GM18508 (cell line): ENCODE data around the gene ATP5IF1.

Experiments
- ATAC-seq: cut with Tn5 transposase; IDR thresholded peaks from one replicate; pipeline ENCODE4 v1.9.1; 2021; ENCODE audit warnings: moderate number of reproducible peaks; ENCODE audit not compliant: insufficient read depth, unreplicated experiment

The ATP5IF1 gene

DNA sequence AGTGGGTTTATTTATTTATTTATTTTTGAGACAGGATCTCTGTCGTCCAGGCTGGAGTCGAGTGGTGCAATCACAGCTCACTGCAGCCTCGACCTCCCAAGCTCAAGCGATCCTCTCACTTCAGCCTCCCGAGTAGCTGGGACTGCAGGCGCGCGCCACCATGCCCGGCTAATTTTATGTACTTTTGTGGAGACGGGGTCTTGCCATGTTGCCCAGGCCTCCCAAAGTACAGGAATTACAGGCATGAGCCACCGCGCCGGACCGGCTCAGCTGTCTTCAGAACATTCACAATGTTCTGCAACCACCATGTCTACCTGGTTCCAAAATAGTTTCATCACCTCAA is 2.7 kb upstream of the ATP5IF1 start:
- no peak for ATAC-seq

DNA sequence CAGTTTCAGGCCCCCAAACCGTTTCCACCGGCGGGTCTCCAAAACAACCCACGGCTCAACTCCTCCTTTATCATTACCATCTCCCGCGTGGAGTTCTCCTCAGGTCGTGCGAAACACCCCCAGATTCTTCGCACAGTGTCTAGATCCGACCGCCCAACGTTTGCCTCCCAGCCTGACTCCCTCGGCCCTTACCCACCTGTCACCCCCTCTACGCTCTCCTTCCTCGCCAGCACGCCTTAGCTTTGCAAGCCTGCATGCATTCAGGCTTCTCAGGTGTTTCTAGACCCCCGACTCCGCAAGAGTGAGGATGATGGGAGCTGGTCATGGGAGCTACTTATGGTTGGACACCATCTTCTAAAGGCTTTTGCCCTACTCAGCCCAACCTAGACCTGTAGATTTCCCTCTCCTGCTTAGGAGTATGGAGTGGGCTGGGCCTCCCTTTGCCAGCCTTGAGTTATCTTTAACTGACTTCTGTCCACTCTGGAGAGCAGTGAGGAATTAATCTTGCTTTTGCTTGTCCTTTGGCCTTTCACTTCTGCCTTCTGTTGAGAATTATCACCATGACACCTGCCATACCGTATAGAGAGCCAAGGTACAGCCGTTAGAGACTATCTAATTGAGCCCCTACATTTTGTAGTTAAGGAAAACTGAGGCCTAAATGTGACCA is 865 bp downstream of the ATP5IF1 start:
- ATAC-seq, result no peak

DNA sequence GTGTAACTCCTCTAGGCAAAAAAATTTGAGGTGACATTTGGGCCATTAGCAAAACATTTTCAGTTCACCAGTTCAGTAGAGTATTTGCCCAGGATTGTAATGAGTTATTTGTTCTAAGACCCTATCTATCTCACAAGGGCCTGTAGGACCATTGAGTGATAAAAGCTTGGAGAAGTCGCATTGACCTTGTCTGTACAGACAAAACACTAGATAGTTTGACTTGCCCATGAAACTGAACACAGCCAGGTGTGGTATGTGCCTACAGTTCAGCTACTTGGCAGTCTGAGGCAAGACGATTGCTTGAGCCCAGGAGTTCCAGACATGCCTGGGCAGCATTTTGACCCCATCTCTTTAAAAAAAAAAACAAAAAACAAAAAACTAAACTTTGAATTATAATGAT is 3.1 kb downstream of the ATP5IF1 start:
- no peak for ATAC-seq

DNA sequence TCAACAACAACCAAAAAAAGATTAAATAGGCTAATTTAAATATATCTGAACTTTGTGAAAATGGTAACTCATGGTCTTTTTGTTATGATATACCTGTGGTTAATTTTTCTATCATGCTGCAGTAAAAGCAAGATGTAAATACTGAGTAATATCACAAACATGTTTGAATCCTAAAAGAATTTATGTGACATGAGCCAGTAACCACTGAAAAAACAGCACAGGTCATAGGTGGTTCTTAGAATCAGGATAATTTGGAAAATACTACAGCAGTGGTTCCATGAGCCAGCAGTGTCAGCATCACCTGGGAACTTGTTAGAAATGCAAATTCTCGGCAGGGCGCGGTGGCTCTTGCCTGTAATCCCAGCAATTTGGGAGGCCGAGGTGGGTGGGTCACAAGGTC is 4.1 kb downstream of the ATP5IF1 start:
- no peak for ATAC-seq

DNA sequence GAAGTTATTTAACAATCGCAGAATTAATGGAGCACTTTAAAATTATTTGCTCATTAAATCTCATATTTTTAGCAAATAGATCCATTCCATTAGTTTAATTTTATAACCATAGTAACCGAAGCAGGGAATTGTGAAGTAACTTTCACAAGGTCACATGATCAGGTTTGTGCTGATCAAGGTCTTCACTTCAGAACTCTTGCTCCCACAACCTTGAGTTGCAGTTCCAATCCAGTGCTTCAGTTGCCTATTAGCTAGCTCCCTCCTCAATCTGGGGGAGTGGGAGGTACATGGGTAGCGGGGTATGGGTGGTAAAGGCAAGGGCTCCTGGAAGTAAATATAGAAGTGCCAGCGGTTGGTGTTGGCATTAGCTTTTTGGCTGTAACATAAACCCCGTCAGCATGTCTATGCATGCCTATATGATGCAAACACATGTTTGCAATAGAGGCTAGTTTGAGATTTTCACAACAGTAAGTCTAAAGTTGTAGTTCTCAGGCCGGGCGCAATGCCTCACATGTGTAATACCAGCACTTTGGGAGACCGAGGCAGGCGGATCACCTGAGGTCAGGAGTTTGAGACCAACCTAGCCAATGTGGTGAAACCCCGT is 5.8 kb downstream of the ATP5IF1 start:
- no peak for ATAC-seq

GRCh38 chr1:28243685-28244311 is 7.9 kb downstream of the ATP5IF1 start:
- no peak for ATAC-seq

DNA sequence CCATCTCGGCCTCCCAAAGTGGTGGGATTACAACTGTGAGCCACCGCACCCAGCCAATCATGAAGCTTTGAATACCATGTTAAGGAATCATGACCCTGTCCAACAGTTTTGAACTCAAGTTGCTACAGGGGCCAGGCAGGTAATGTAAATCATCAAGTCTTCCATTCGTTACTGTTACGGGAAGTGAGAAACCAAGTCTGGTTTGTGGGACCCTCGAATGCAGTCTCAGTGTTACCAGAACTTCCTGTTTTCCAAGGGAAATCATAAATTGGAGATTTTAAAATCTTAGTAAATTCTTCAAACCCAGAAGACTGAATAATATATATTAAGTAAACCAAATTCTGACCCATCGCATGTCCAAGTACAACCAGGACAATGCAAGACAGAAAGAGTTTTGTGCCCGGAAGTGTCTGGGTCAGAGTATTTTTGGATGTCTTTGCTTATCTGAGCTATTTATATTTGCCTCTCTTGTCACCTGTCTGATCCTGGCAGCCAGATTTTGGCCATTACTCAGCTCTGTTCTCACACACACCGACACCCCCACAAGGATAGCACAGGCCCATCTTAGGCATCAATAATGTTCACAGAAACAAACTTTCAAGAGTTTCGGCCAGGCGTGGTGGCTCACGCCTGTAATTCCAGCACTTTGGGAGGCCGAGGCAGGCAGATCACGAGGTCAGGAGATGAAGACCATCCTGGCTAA is 8.8 kb downstream of the ATP5IF1 start:
- ATAC-seq, result no peak

- ATAC-seq, result no peak
Observed at GRCh38 chr1:28246427-28246832, 10.5 kb downstream of the ATP5IF1 start.

- no peak for ATAC-seq
Observed at GRCh38 chr1:28247612-28248272, 11.8 kb downstream of the ATP5IF1 start.

GRCh38 chr1:28248273-28249012 is 12.5 kb downstream of the ATP5IF1 start:
- ATAC-seq, result no peak

DNA sequence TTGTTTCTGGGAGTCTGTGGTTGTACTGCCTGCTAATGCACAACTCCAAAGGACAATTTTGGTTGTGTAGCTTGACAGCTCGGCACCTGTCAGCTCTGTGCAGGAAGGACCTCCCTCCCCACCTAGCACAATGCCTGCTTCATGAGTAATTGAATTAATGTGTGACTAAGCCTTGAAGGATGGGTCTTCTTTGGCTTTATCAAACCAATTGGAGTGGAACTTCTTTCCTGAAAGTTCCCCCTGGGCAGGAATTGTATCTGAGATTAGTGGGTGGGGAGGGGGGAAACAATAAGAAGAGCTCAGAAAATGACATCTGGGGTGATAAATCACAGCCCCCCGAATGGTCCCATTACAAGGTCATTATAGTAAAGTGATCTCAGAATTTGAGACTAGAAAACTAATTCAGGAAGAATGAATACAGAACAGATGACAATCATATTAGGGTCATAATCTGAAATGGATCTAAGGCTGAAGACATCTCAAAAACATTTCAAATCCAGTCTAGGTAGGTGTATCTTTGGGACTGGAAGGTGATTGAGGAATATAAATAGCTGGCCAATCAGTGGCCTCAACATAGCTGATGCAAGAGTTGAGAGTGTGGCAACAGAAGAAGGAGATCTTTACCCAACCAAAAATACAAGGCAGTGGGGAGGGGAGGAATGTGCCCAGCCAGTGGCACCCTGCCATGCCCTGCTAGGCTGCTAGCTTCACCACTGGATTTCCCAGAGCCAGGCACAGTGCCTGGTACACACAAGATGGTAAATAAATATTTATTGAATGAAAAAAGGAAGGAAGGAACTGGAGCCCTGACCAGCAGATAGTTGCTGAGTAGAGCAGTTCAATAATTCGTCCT is 13.3 kb downstream of the ATP5IF1 start:
- ATAC-seq, result no peak

GRCh38 chr1:28249866-28250295 is 14.0 kb downstream of the ATP5IF1 start:
- ATAC-seq, result no peak

DNA sequence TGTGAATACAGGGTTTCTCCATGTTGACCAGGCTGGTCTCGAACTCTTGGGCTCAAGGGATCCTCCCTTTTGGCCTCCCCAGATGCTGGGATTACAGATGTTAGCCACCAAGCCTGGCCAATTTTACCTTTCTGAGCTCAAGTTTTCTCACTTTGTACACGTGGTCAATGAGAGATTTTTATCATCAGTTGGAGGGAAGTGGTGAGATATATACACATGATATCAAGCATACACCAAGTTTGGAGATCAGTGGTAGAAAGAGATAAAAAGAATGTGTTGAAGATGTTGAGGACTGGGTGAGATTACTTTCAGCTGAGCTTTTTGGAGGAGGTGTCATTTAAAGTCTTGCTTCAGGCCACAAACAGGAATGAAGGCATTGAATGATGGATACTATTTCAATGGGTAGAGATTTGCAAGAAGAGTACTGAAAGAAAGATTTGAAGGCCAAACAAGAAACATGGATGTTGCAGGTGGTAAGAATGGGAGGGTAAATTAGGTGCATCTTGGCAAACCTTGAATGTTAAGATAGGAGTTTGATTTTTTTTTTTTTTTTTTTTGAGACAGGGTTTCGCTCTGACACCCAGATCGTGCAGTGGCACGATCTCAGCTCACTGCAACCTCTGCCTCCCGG is 20.4 kb downstream of the ATP5IF1 start:
- ATAC-seq, result no peak

DNA sequence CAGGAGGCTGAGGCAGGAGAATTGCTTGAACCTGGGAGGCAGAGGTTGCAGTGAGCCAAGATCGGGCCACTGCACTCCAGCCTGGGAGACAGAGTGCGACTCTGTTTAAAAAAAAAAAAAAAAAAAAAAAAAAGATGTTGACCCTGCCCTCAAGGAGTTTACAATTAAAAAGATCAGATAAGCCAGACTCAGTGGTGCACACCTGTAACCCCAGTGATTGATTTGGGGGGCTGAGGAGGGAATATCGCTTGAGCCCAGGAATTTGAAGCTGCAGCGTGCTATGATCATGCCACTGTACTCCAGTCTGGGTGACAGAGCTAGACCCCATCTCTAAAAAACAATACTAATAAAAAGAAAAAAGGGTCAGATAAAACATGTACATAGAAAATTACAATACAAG is 21.8 kb downstream of the ATP5IF1 start:
- no peak for ATAC-seq

GRCh38 chr1:28258628-28259251 is 22.8 kb downstream of the ATP5IF1 start:
- ATAC-seq, result no peak

- peak; percentile 88 for ATAC-seq
Observed at GRCh38 chr1:28259252-28259933, 23.5 kb downstream of the ATP5IF1 start, which contains the start of gene SESN2. TSS of gene SESN2 (plus strand) at chr1:28259518. CDS start at chr1:28259848, 330 bp downstream.

DNA sequence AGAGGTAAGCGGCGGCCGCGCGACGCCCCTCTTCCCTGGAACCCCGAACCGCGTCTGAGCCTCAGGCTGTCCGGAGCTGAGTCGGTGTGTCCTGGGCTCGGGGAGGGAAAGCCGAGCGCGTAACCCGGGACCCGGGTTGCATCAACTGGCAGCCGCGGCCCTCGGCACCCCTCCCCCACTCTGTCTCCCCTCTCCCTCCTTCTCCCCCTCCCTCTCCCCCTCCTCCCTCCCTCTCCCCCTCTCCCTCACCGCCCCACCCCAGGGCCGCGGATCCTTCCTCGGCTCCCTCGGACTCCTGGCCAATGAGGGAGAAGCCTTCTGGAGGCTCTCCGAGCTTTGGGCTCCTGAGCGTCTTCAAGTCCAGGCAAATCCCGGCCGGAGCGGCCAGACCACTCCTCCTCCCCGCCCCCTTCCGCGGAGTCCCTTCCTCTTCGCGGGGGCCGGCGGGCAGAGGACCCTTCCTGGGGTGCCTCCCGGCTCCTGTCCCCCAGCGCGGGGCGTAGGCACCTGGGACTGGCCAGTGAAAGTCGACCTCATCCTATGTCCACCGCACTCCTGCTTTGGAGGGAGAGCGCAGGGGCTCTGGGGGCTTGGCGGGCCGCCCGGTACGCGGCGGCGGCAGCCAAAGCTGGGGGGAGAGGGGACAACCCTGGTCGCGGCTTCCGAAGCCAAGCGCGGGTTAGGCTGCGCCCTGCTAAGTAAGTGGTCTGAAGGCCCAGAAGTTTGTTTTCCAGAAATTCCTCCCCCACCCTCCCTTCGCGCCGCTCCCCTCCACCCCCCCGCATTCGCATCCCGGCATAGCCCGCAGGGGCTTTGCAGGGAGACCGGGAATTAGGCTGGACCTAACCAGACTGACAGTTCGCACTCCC is 24.2 kb downstream of the ATP5IF1 start:
- no peak for ATAC-seq
